HEK293 (cell line): ENCODE measurements around the gene SLC25A44.
A peak's percentile ranks its signal among the peaks of the same experiment; 100 is the strongest.

Experiments
- CTCF ChIA-PET: fragments of 350-600 bp; formaldehyde crosslinking; extraction: SDS; loops from one replicate; lab custom pipeline; 2021; ENCODE audit warnings: antibody characterized with exemption; lab: Yijun Ruan, JAX
- POLR2A ChIA-PET: fragments of 300-600 bp; formaldehyde crosslinking; extraction: SDS; loops from one replicate; lab custom pipeline; 2020; ENCODE audit warnings: antibody characterized with exemption, inconsistent platforms; lab: Yijun Ruan, JAX
- H3K27ac ChIP-seq: fragments of 200-500 bp; sonication (Bioruptor generic); 2 replicates; pipeline ENCODE4 v1.5.1; 2014; ENCODE audit warnings: low read depth, low read length, control low read depth, inconsistent platforms; ENCODE audit errors: extremely low read depth
- H3K36me3 ChIP-seq, 2 experiments: fragments of 200-500 bp in 1 of 2; sonication (Bioruptor generic) in 1 of 2; 1 replicate in 1 of 2; 2 replicates in 1 of 2; pipeline ENCODE4 v1.5.1; 2014 to 2017; ENCODE audit warnings: inconsistent platforms in 2 of 2, low read length in 2 of 2; ENCODE audit not compliant: control insufficient read depth in 2 of 2, insufficient read depth in 1 of 2
- H3K4me1 ChIP-seq: fragments of 200-500 bp; sonication (Bioruptor generic); 2 replicates; pipeline ENCODE4 v1.5.1; 2014; ENCODE audit warnings: mild to moderate bottlenecking, low read length, inconsistent platforms; ENCODE audit not compliant: control insufficient read depth, insufficient read depth
- H3K4me3 ChIP-seq: 2 replicates; pipeline ENCODE4 v1.5.1; 2011; ENCODE audit warnings: low read depth, mild to moderate bottlenecking, control low read depth, low read length, moderate library complexity
- H3K9me3 ChIP-seq: fragments of 200-500 bp; sonication (Bioruptor generic); 2 replicates; pipeline ENCODE4 v1.5.1; 2014; ENCODE audit warnings: low read depth, low read length, inconsistent platforms; ENCODE audit not compliant: control insufficient read depth, insufficient read depth
- GFI1B ChIP-seq: fragments of 450-650 bp; formaldehyde crosslinking; IDR thresholded peaks from 2 replicates; pipeline ENCODE4 v1.5.1; 2016; ENCODE audit warnings: missing biosample characterization, missing genetic modification characterization
- HIC1 ChIP-seq: fragments of 450-650 bp; formaldehyde crosslinking; IDR thresholded peaks from 2 replicates; pipeline ENCODE4 v1.5.1; 2016; ENCODE audit warnings: missing biosample characterization, missing genetic modification characterization
- HOXA7 ChIP-seq: sonication (generic); formaldehyde crosslinking; IDR thresholded peaks from 2 replicates; pipeline ENCODE4 v1.8.1; 2022; ENCODE audit warnings: missing genetic modification reagents, borderline replicate concordance
- IKZF3 ChIP-seq: fragments of 450-650 bp; IDR thresholded peaks from 2 replicates; pipeline ENCODE4 v1.5.0; 2018; ENCODE audit warnings: missing biosample characterization, mild to moderate bottlenecking, missing genetic modification characterization, moderate library complexity
- MZF1 ChIP-seq: fragments of 450-650 bp; formaldehyde crosslinking; IDR thresholded peaks from 2 replicates; pipeline ENCODE4 v1.5.1; 2017; ENCODE audit warnings: missing biosample characterization, missing genetic modification characterization, borderline replicate concordance
- PRDM1 ChIP-seq: fragments of 450-650 bp; formaldehyde crosslinking; IDR thresholded peaks from 2 replicates; pipeline ENCODE4; 2016; ENCODE audit warnings: missing biosample characterization, missing genetic modification characterization
- SALL2 ChIP-seq: fragments of 450-650 bp; formaldehyde crosslinking; IDR thresholded peaks from 2 replicates; pipeline ENCODE4 v1.5.0; 2017; ENCODE audit warnings: missing biosample characterization, mild to moderate bottlenecking, missing genetic modification characterization, borderline replicate concordance
- SCRT2 ChIP-seq: fragments of 450-650 bp; formaldehyde crosslinking; IDR thresholded peaks from 2 replicates; pipeline ENCODE4 v1.5.1; 2016; ENCODE audit warnings: missing biosample characterization, missing genetic modification characterization
- TSHZ1 ChIP-seq: fragments of 450-650 bp; formaldehyde crosslinking; IDR thresholded peaks from 2 replicates; pipeline ENCODE4 v1.5.1; 2016; ENCODE audit warnings: missing biosample characterization, missing genetic modification characterization, borderline replicate concordance
- ZBTB17 ChIP-seq: fragments of 450-650 bp; formaldehyde crosslinking; IDR thresholded peaks from 2 replicates; pipeline ENCODE4 v1.5.1; 2016; ENCODE audit warnings: missing biosample characterization, missing genetic modification characterization
- ZBTB21 ChIP-seq: fragments of 450-650 bp; formaldehyde crosslinking; IDR thresholded peaks from 2 replicates; pipeline ENCODE4 v1.5.1; 2017; ENCODE audit warnings: missing biosample characterization, missing genetic modification characterization
- ZBTB48 ChIP-seq: fragments of 450-650 bp; formaldehyde crosslinking; IDR thresholded peaks from 2 replicates; pipeline ENCODE4 v1.5.1; 2016; ENCODE audit warnings: missing biosample characterization, missing genetic modification characterization
- ZNF121 ChIP-seq: fragments of 450-650 bp; formaldehyde crosslinking; IDR thresholded peaks from 2 replicates; pipeline ENCODE4 v1.5.1; 2016; ENCODE audit warnings: missing biosample characterization, missing genetic modification characterization
- ZNF174 ChIP-seq: fragments of 450-650 bp; formaldehyde crosslinking; IDR thresholded peaks from 2 replicates; pipeline ENCODE4 v1.5.0; 2017; ENCODE audit warnings: missing biosample characterization, mild to moderate bottlenecking, missing genetic modification characterization
- ZNF18 ChIP-seq: fragments of 450-650 bp; formaldehyde crosslinking; IDR thresholded peaks from 2 replicates; pipeline ENCODE4 v1.5.1; 2016; ENCODE audit warnings: missing biosample characterization, missing genetic modification characterization
- ZNF214 ChIP-seq: fragments of 450-650 bp; formaldehyde crosslinking; IDR thresholded peaks from 2 replicates; pipeline ENCODE4 v1.5.1; 2017; ENCODE audit warnings: missing biosample characterization, mild to moderate bottlenecking, missing genetic modification characterization, borderline replicate concordance
- ZNF221 ChIP-seq: fragments of 450-650 bp; formaldehyde crosslinking; IDR thresholded peaks from 2 replicates; pipeline ENCODE4 v1.5.1; 2017; ENCODE audit warnings: missing biosample characterization, missing genetic modification characterization, borderline replicate concordance
- ZNF335 ChIP-seq: fragments of 450-650 bp; formaldehyde crosslinking; conservative IDR thresholded peaks from 2 replicates; pipeline ENCODE4 v1.5.1; 2016; ENCODE audit warnings: missing biosample characterization, missing genetic modification characterization
- ZNF341 ChIP-seq: fragments of 450-650 bp; formaldehyde crosslinking; IDR thresholded peaks from 2 replicates; pipeline ENCODE4; 2016; ENCODE audit warnings: low read depth, missing biosample characterization, missing genetic modification characterization
- ZNF366 ChIP-seq: fragments of 450-650 bp; formaldehyde crosslinking; conservative IDR thresholded peaks from 2 replicates; pipeline ENCODE4 v1.5.1; 2016; ENCODE audit warnings: missing biosample characterization, missing genetic modification characterization
- ZNF514 ChIP-seq: fragments of 450-650 bp; formaldehyde crosslinking; IDR thresholded peaks from 2 replicates; pipeline ENCODE4 v1.5.1; 2016; ENCODE audit warnings: missing biosample characterization, missing genetic modification characterization
- ZNF571 ChIP-seq: fragments of 450-650 bp; formaldehyde crosslinking; IDR thresholded peaks from 2 replicates; pipeline ENCODE4 v1.5.0; 2017; ENCODE audit warnings: missing biosample characterization, missing genetic modification characterization
- ZNF623 ChIP-seq: fragments of 450-650 bp; formaldehyde crosslinking; IDR thresholded peaks from 2 replicates; pipeline ENCODE4 v1.5.1; 2016; ENCODE audit warnings: missing biosample characterization, missing genetic modification characterization
- ZNF626 ChIP-seq: fragments of 450-650 bp; sonication (Bioruptor Pico); formaldehyde crosslinking; IDR thresholded peaks from 2 replicates; pipeline ENCODE4 v1.5.1; 2018; ENCODE audit warnings: missing biosample characterization, missing genetic modification characterization, inconsistent platforms
- ZNF629 ChIP-seq: fragments of 450-650 bp; formaldehyde crosslinking; IDR thresholded peaks from 2 replicates; pipeline ENCODE4 v1.5.1; 2017; ENCODE audit warnings: missing biosample characterization, missing genetic modification characterization
- ZNF837 ChIP-seq: fragments of 450-650 bp; formaldehyde crosslinking; IDR thresholded peaks from 2 replicates; pipeline ENCODE4 v1.5.1; 2016; ENCODE audit warnings: missing biosample characterization, missing genetic modification characterization
- ZSCAN30 ChIP-seq: fragments of 450-650 bp; IDR thresholded peaks from 2 replicates; pipeline ENCODE4 v1.5.1; 2018; ENCODE audit warnings: missing biosample characterization, mild to moderate bottlenecking, missing genetic modification characterization, moderate library complexity
- TF ChIP-seq, protein P1 (sequence below): fragments of 450-650 bp; formaldehyde crosslinking; IDR thresholded peaks from 2 replicates; pipeline ENCODE4 v1.5.1; 2016; ENCODE audit warnings: missing biosample characterization, missing genetic modification characterization

SLC25A44 gene

DNA sequence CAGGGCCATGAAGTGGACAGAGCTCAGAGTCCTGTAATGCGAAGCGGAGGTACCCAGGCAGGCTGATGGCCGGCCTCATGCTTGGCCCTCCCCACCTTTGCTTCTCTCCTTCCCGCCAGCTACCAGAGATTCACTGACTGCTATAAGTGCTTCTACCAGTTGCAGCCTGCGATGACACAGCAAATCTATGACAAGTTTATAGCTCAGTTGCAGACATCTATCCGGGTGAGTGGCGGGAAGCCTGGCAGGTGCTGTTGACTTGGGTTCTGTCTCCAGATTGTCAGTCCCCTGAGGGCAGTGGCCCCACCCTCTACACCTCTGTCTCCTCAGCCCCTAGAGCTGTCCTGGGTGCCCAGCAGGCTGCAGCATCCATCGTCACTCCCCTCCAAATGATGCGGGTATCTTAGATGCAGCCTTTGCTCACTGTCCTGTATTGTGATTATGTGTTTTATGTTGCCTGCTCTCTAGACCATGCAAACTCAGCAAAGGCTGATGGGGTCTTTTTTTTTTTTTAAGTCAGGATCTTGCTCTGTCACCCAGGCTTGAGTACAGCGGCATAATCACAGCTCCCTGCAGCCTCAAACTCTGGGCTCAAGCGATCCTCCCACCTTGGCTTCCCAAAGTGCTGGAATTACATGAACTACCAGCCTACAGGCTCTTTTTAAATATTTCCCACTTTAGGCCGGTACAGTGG, 38.4 kb downstream of the SLC25A44 start (continued):
- no peak for TF ChIP-seq MZF1 (tag by site-specific recombination)
- TF ChIP-seq SCRT2 (tag by site-specific recombination), result peak; percentile 73
- no peak for TF ChIP-seq ZNF335
- TF ChIP-seq ZNF514, result no peak
- TF ChIP-seq IKZF3 (tag by site-specific recombination), result no peak
- TF ChIP-seq ZNF221 (tag by site-specific recombination), result no peak
- TF ChIP-seq SALL2 (tag by site-specific recombination), result no peak
- TF ChIP-seq ZNF571 (tag by site-specific recombination), result no peak
- no peak for TF ChIP-seq ZSCAN30
- 0 out of 2 replicates have a peak, but pooled peaks have one; percentile 24 for TF ChIP-seq ZBTB17 (tag by site-specific recombination)

DNA sequence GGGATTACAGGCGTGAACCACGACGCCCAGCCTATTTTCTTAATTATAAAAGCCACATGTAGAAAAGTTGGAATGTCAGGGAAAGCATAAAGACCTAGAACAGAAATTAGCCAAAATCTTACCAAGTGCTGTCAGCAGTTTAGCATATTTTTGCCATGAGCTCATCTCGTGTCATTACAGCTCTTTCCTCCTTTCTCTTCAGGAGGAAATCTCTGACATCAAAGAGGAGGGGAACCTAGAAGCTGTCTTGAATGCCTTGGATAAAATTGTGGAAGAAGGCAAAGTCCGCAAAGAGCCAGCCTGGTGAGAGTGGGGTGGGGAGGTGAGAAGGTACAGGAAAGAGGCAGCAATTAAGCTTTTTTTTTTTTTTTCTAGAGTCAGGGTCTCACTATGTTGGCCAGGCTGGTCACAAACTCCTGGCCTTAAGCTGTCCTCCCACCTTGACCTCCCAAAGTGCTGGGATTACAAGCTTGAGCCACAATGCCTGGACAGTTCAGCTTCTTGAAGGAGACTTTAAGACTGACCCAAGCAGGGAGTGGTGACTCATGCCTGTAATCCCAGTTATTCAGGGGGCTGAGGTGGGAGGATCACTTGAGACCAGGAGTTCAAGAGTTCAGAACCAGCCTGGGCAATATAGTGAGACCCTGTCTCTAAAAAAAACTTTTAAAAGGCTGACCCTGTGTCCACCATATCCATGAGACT, 39.7 kb downstream of the SLC25A44 start:
- POLR2A ChIA-PET, result interaction anchor here (0.5 to 2.5 kb wide), 5 partner anchors 16 to 187 kb away, joined by 3 to 13 read pairs (median 3); partner anchors contain the start of genes PMF1 and SLC25A44
- TF ChIP-seq ZNF174 (tag by site-specific recombination) (no peak), TSHZ1 (tag by site-specific recombination) (no peak), GFI1B (tag by site-specific recombination) (no peak), PRDM1 (tag by site-specific recombination) (peak; percentile 69), ZNF18 (no peak), ZNF214 (tag by site-specific recombination) (no peak), ZBTB48 (tag by site-specific recombination) (no peak), HOXA7 (CRISPR knock-in tag) (no peak), ZBTB21 (tag by site-specific recombination) (0 out of 2 replicates have a peak, but pooled peaks have one; percentile 28), ZNF626 (tag by site-specific recombination) (no peak), ZNF366 (tag by site-specific recombination) (peak; percentile 35; the same call in 1 of the 2 replicates), ZNF121 (tag by site-specific recombination) (peak; percentile 74), ZNF837 (tag by site-specific recombination) (no peak), ZNF629 (tag by site-specific recombination) (peak; percentile 46; the same call in 1 of the 2 replicates), ZNF341 (no peak), ZNF623 (tag by site-specific recombination) (no peak), HIC1 (tag by site-specific recombination) (no peak), SALL2 (tag by site-specific recombination) (no peak)
- TF ChIP-seq, protein P1, sequence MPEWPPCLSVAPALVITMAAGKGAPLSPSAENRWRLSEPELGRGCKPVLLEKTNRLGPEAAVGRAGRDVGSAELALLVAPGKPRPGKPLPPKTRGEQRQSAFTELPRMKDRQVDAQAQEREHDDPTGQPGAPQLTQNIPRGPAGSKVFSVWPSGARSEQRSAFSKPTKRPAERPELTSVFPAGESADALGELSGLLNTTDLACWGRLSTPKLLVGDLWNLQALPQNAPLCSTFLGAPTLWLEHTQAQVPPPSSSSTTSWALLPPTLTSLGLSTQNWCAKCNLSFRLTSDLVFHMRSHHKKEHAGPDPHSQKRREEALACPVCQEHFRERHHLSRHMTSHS (tag by site-specific recombination), result no peak

More for the DNA sequence above, 39.7 kb downstream of the SLC25A44 start:
- H3K4me1 ChIP-seq, result no peaks in the 10 kb centered on the region
- peaks cover 14 to 30% of the 10 kb centered on the region in 2 experiments; a peak in 2 of 3 replicates for H3K36me3 ChIP-seq
- H3K27ac ChIP-seq, result no peak overlapping the region
- H3K4me3 ChIP-seq, result no peak overlapping the region
- no peaks in the 10 kb centered on the region for H3K9me3 ChIP-seq
- CTCF ChIA-PET, result interaction anchor here (0.7 to 3.0 kb wide), 7 partner anchors 9 to 241 kb away, joined by 3 to 19 read pairs (median 9); no protein-coding TSS in a partner anchor
